Measurements from ENCODE around the gene CYFIP1. TPM values are rescaled to one million over a fixed set of nuclear protein-coding genes. Genes with fewer than 3 reads are reported as not detected.

CYFIP1 gene
- total RNA-seq, 1 experiment from 2014 or later, result 159 TPM

DNA sequence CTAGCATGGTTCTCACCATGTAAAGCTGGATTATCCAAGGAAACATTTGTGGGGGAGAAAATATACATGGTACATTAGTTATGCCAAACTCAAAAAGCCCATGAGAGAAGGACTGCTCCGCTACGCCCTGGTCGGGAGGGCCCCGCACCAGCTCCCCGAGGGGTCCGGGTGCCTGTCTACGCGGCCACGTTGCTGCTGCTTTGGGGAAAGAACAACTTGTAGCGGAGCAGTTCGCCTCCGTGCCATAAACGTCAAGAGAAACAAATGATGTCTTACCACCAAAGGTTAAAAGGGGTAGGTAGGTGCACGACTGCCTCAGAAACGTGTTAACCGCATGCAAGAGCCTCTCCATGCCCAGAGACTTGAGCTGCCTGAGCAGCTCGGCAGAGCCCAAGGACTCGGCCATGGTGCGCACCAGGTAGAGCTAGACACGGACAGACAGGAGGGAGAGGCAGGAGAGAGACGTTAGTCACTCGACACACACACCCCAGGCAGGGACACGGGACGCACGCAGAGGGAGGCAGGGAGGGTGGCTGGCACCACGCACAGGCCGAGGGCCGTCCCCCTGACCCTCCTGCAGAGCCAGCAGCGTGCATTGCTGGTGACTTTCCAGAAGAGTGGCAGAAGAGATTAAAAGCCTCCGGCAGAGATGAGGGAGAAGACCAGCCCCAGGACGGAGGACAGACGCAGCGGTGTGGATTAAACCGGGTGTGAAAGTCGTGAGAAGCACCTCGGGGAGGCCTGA lies 63.4 kb downstream of the CYFIP1 start:
- POLR2A ChIA-PET, result no interaction called here
- CTCF ChIA-PET, result no interaction called here
- Histone ChIP-seq H3K4me3 (ENCODE audit: low read depth in 2 of 2, low read length in 2 of 2) (no peak overlapping the region), H3K27ac (ENCODE audit: low read length) (no peak overlapping the region), H3K27me3 (ENCODE audit: control insufficient read depth, insufficient read depth, low read length) (no peaks in the 10 kb centered on the region), H3K36me3 (ENCODE audit: control insufficient read depth, insufficient read depth, low read length) (peaks cover 2% of the 10 kb centered on the region; the same call in 1 of the 2 replicates), H3K9me3 (ENCODE audit: control insufficient read depth, insufficient read depth, low read depth, low read length) (no peaks in the 10 kb centered on the region), H3K4me1 (ENCODE audit: control insufficient read depth, insufficient read depth, low read length) (no peaks in the 10 kb centered on the region)
- in situ Hi-C loops (cut with HindIII; ENCODE audit: low pct_unique_long_range_greater_than_20kb, low sequenced_read_pairs), result no loop called here
- BruUV-seq (replicated peaks), result TSS peak; percentile 39
- TF ChIP-seq, protein P1, sequence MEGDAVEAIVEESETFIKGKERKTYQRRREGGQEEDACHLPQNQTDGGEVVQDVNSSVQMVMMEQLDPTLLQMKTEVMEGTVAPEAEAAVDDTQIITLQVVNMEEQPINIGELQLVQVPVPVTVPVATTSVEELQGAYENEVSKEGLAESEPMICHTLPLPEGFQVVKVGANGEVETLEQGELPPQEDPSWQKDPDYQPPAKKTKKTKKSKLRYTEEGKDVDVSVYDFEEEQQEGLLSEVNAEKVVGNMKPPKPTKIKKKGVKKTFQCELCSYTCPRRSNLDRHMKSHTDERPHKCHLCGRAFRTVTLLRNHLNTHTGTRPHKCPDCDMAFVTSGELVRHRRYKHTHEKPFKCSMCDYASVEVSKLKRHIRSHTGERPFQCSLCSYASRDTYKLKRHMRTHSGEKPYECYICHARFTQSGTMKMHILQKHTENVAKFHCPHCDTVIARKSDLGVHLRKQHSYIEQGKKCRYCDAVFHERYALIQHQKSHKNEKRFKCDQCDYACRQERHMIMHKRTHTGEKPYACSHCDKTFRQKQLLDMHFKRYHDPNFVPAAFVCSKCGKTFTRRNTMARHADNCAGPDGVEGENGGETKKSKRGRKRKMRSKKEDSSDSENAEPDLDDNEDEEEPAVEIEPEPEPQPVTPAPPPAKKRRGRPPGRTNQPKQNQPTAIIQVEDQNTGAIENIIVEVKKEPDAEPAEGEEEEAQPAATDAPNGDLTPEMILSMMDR (IDR thresholded peaks at IDR 0.05), result no peak
- no peak for TF ChIP-seq TCF7L2 (IDR thresholded peaks at IDR 0.05; ENCODE audit: low read depth, low read length)
- TF ChIP-seq, protein P2, sequence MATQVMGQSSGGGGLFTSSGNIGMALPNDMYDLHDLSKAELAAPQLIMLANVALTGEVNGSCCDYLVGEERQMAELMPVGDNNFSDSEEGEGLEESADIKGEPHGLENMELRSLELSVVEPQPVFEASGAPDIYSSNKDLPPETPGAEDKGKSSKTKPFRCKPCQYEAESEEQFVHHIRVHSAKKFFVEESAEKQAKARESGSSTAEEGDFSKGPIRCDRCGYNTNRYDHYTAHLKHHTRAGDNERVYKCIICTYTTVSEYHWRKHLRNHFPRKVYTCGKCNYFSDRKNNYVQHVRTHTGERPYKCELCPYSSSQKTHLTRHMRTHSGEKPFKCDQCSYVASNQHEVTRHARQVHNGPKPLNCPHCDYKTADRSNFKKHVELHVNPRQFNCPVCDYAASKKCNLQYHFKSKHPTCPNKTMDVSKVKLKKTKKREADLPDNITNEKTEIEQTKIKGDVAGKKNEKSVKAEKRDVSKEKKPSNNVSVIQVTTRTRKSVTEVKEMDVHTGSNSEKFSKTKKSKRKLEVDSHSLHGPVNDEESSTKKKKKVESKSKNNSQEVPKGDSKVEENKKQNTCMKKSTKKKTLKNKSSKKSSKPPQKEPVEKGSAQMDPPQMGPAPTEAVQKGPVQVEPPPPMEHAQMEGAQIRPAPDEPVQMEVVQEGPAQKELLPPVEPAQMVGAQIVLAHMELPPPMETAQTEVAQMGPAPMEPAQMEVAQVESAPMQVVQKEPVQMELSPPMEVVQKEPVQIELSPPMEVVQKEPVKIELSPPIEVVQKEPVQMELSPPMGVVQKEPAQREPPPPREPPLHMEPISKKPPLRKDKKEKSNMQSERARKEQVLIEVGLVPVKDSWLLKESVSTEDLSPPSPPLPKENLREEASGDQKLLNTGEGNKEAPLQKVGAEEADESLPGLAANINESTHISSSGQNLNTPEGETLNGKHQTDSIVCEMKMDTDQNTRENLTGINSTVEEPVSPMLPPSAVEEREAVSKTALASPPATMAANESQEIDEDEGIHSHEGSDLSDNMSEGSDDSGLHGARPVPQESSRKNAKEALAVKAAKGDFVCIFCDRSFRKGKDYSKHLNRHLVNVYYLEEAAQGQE (IDR thresholded peaks at IDR 0.05; ENCODE audit: insufficient read depth in 1 of 2, low read depth in 2 of 2, low read length in 1 of 2), result no peak
- TF ChIP-seq POLR2AphosphoS5 (IDR thresholded peaks at IDR 0.05; ENCODE audit: low read depth, low read length), result no peak
- no peak for TF ChIP-seq SIN3A (IDR thresholded peaks at IDR 0.05; ENCODE audit: borderline replicate concordance, insufficient read depth, low read depth, low read length)
- intact Hi-C loops (cut with micrococcal nuclease; ENCODE audit: unreplicated experiment), result no loop called here
- DNase-seq (ENCODE audit: low read depth, low spot score) (no peak), ATAC-seq (no peak)

DNA sequence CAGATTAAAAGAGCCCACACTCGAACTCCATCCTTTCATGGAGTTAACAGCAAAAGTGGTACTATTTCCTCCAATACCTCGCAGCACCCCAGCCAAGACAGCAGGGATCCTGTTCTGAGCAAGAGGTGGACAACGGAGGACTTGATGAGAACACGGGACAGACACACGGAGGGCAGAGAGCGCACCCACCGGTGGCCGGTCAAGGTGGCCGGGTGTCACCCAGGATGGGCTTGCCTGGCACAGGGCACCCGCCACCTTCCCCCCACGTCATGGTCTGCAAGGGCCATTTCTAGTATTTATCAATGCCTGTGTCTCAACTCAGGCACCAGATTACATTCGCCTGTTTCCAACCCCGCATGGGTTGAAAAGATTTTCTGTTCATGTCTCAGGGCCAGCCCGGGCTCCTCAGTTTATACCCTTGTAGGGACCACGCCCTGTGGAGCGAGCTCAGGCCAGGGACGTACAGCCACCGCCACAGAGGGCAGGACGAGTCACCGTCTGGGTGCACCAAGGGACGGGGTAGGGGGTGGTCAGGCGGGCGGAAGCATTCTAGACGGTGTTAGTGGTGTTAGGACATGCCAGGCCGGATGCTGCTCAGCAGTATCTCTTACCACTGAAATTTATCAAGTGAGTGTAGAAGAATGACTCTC lies 64.2 kb downstream of the CYFIP1 start:
- intact Hi-C loops (cut with micrococcal nuclease; ENCODE audit: unreplicated experiment), result no loop called here
- no peak for ATAC-seq
- Histone ChIP-seq H3K4me3 (ENCODE audit: low read depth in 2 of 2, low read length in 2 of 2) (no peak overlapping the region), H3K4me1 (ENCODE audit: control insufficient read depth, insufficient read depth, low read length) (no peaks in the 10 kb centered on the region), H3K27me3 (ENCODE audit: control insufficient read depth, insufficient read depth, low read length) (no peaks in the 10 kb centered on the region), H3K9me3 (ENCODE audit: control insufficient read depth, insufficient read depth, low read depth, low read length) (no peaks in the 10 kb centered on the region), H3K36me3 (ENCODE audit: control insufficient read depth, insufficient read depth, low read length) (peaks cover 5% of the 10 kb centered on the region), H3K27ac (ENCODE audit: low read length) (no peak overlapping the region)
- DNase-seq (ENCODE audit: low read depth, low spot score), result no peak
- in situ Hi-C loops (cut with HindIII; ENCODE audit: low pct_unique_long_range_greater_than_20kb, low sequenced_read_pairs), result no loop called here
- ChIA-PET POLR2A (no interaction called here), CTCF (no interaction called here)
- BruUV-seq (replicated peaks), result no TSS peak
- TF ChIP-seq POLR2AphosphoS5 (IDR thresholded peaks at IDR 0.05; ENCODE audit: low read depth, low read length) (no peak), TCF7L2 (IDR thresholded peaks at IDR 0.05; ENCODE audit: low read depth, low read length) (no peak), SIN3A (IDR thresholded peaks at IDR 0.05; ENCODE audit: borderline replicate concordance, insufficient read depth, low read depth, low read length) (no peak)
- TF ChIP-seq, protein P2 (IDR thresholded peaks at IDR 0.05; ENCODE audit: insufficient read depth in 1 of 2, low read depth in 2 of 2, low read length in 1 of 2), result no peak
- TF ChIP-seq, protein P1 (IDR thresholded peaks at IDR 0.05), result no peak
